Nephron (organoid): ENCODE results near the gene SH2D2A.

ENCODE experiments used
- H3K27ac Mint-ChIP-seq, 3 experiments: 2 replicates each; pipeline ENCODE4 v1.8.0; 2020; ENCODE audit warnings: mixed read lengths in 3 of 3, mild to moderate bottlenecking in 2 of 3, moderate library complexity in 1 of 3
- H3K27me3 Mint-ChIP-seq: 2 replicates; pipeline ENCODE4 v1.8.0; 2021; ENCODE audit warnings: low read depth, mild to moderate bottlenecking, moderate library complexity, mixed read lengths
- H3K36me3 Mint-ChIP-seq: 2 replicates; pipeline ENCODE4 v1.8.0; 2020; ENCODE audit warnings: low read depth, mixed read lengths
- H3K4me1 Mint-ChIP-seq: 2 replicates; pipeline ENCODE4 v1.8.0; 2020; ENCODE audit warnings: mixed read lengths
- H3K4me3 Mint-ChIP-seq, 3 experiments: 2 replicates each; pipeline ENCODE4 v1.8.0; 2020; ENCODE audit warnings: mild to moderate bottlenecking in 3 of 3, mixed read lengths in 3 of 3, moderate library complexity in 2 of 3
- H3K9me3 Mint-ChIP-seq: 2 replicates; pipeline ENCODE4 v1.8.0; 2020; ENCODE audit warnings: mixed read lengths
- CTCF ChIP-seq, 3 experiments: fragments of 200-600 bp; sonication (generic); IDR thresholded peaks; one replicate each; pipeline ENCODE4 v1.5.0; 2021; ENCODE audit warnings: antibody characterized with exemption in 3 of 3; ENCODE audit not compliant: unreplicated experiment in 3 of 3

Gene SH2D2A

GRCh38 chr1:156815961-156816422 is 656 bp downstream of the SH2D2A start:
- Mint-ChIP-seq H3K27ac (peak overlapping the region in 2 of 3 experiments; percentile 86 to 91), H3K27me3 (peaks cover 23% of the 10 kb centered on the region), H3K9me3 (peaks cover 6% of the 10 kb centered on the region), H3K4me1 (peaks cover 47% of the 10 kb centered on the region), H3K36me3 (no peaks in the 10 kb centered on the region), H3K4me3 (no peak overlapping the region)
- TF ChIP-seq CTCF (IDR thresholded peaks at IDR 0.05; ENCODE audit: unreplicated experiment in 3 of 3), result no peak

- H3K4me1 Mint-ChIP-seq, result peaks cover 50% of the 10 kb centered on the region
- peak overlapping the region; percentile 86 to 91 (median 91) for H3K27ac Mint-ChIP-seq
- no peaks in the 10 kb centered on the region for H3K9me3 Mint-ChIP-seq
- no peak for TF ChIP-seq CTCF (IDR thresholded peaks at IDR 0.05; ENCODE audit: unreplicated experiment in 3 of 3)
- H3K27me3 Mint-ChIP-seq, result peaks cover 20% of the 10 kb centered on the region
- no peaks in the 10 kb centered on the region for H3K36me3 Mint-ChIP-seq
- peak overlapping the region; percentile 76 to 87 (median 82) for H3K4me3 Mint-ChIP-seq
These were observed 1.3 kb downstream of the SH2D2A start for GRCh38 chr1:156815307-156815826.

- peak overlapping the region; percentile 31 to 67 (median 59) for H3K4me3 Mint-ChIP-seq
- H3K36me3 Mint-ChIP-seq, result no peaks in the 10 kb centered on the region
- peaks cover 50% of the 10 kb centered on the region for H3K4me1 Mint-ChIP-seq
- TF ChIP-seq CTCF (IDR thresholded peaks at IDR 0.05; ENCODE audit: unreplicated experiment in 3 of 3), result no peak
- peak overlapping the region; percentile 86 to 91 (median 91) for H3K27ac Mint-ChIP-seq
- H3K27me3 Mint-ChIP-seq, result peaks cover 20% of the 10 kb centered on the region
- H3K9me3 Mint-ChIP-seq, result no peaks in the 10 kb centered on the region
These were observed 1.9 kb downstream of the SH2D2A start for GRCh38 chr1:156814571-156815260.

- Mint-ChIP-seq H3K27ac (peak overlapping the region; percentile 30 to 91 (median 77)), H3K9me3 (no peaks in the 10 kb centered on the region), H3K4me1 (peaks cover 50% of the 10 kb centered on the region), H3K27me3 (peaks cover 20% of the 10 kb centered on the region), H3K36me3 (no peaks in the 10 kb centered on the region), H3K4me3 (peak overlapping the region; percentile 59 to 69 (median 67))
- peak; percentile 53 to 67 (median 57) for TF ChIP-seq CTCF (IDR thresholded peaks at IDR 0.05; ENCODE audit: unreplicated experiment in 3 of 3)
These were observed 2.7 kb downstream of the SH2D2A start for GRCh38 chr1:156813750-156814570.

- Mint-ChIP-seq H3K4me3 (peak overlapping the region; percentile 59 to 69 (median 67)), H3K4me1 (peaks cover 50% of the 10 kb centered on the region), H3K9me3 (no peaks in the 10 kb centered on the region), H3K27me3 (peaks cover 24% of the 10 kb centered on the region), H3K36me3 (no peaks in the 10 kb centered on the region), H3K27ac (peak overlapping the region in 2 of 3 experiments; percentile 34 to 72)
- no peak for TF ChIP-seq CTCF (IDR thresholded peaks at IDR 0.05; ENCODE audit: unreplicated experiment in 3 of 3)
These were observed 3.4 kb downstream of the SH2D2A start for GRCh38 chr1:156813298-156813697.
